Stimulated activated CD4-positive, alpha-beta T cell treated with anti-CD3 and anti-CD28 coated beads, Interleukin-4, amount 100 ng/mL, for 24 hours (primary cell): ENCODE results near the gene YWHAG.
"Not testable (repeated sequence)": the region's sequence is repeated elsewhere in the genome, so short reads cannot be mapped to it uniquely, and the experiment has no call there.

Experiments used
- DNase-seq: peaks from one replicate; pipeline ENCODE4 v3.0.0-alpha.2; 2020

The YWHAG gene

DNA sequence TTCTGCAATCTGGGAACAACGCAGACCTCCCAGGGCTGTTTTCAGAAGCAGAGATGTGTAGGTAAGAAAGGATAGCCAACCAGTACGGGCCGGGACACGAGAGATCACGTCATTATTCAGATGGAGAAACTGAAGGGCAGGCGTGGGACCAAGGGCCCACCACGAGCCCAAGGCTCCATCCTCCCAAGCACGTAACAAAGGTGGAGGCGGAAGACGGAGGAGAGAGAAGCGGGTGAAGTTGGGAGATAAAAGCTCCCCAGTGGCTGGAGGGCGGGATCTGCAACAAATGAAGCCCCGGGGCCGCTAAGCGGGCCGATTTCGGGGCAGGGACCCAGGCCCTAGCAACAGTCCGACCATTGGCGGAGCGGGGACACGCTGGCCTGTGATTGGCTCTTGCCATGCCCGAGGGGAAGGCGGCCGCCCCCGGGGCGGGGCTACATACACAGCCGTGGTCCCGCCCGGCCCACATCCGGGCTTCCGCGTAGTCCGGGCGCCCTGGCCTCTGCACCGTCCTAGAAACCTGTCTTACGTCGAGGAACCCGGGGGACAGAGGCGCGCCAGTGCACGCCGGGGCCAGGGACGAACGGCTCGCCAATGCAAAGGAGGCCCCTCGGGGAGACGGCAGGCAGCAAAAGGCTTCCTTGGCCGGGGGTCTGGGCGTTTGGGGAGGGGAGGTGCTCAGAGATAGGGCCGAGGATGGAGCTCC lies 40.9 kb downstream of the YWHAG start:
- DNase-seq = peak; percentile 95

DNA sequence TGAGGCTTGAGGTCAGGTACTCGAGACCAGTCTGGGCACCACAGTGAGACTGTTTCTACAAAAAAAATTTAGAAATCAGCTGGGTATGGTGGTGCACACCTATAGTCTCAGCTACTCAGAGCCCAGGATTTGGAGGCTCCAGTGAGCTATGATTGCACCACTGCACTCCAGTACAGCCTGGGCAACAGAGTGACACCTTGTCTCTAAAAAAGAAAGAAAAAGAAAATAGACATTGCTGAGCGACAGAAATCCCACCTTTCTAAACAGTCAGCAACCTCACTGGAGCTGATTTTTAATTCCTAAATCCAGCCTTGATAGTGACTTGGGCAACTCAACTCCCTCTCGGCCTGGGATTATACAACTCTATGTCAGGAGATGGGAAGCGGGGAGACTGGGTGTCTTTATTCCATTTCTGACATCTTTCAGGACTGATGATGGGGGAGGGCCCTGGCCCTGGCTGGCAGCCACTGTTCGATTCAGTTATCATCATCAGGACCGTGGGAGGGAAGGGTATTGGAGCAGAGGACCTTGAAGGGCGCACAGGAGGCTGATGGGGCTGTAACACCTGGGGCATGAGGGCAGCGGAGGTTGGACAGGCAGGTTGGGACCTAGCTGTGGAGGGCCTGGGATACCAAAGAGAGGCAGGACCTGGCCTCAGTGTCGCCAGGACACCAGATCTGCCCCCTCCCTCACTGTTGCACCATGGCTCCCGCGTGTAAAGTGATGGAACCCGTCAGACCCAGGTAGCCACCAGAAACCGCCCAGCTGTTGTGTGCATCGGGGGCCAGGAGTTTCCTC lies 41.6 kb downstream of the YWHAG start:
- DNase-seq = no peak

DNA sequence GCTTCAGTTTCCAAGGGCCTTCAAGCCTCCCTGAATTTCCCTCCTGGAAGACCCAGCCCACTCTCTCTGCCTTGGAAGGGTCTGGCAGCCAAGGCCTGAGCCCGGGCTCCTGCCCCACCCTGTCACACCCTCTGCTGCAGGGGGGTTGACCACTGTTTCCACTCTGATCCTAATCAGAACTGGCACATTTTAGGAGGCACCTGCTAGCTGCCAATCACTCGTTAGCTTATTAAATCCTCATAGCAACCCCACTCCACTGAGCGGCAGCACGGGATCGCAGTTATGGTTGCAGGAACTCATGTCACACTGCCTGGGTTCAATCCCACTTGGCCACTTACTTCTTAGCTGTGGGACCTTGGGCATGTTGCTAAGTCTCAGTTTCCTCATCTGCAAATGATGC lies 43.4 kb downstream of the YWHAG start:
- no peak for DNase-seq

DNA sequence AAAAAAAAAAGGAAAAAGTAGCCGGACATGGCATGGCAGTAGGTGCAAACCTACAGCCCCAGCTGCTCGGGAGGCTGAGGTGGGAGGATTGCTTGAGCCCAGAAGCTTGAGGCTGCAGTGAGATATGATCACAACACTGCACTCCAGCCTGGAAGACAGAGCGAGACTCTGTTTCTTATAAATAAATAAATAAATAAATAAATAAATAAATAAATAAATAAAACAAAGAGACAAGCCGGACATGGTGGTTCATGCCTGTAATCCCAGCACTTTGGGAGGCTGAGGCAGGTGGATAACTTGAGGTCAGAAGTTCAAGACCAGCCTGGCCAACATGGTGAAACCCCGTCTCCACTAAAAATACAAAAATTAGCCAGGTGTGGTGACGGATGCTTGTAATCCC lies 44.1 kb downstream of the YWHAG start:
- DNase-seq = not testable (repeated sequence)

DNA sequence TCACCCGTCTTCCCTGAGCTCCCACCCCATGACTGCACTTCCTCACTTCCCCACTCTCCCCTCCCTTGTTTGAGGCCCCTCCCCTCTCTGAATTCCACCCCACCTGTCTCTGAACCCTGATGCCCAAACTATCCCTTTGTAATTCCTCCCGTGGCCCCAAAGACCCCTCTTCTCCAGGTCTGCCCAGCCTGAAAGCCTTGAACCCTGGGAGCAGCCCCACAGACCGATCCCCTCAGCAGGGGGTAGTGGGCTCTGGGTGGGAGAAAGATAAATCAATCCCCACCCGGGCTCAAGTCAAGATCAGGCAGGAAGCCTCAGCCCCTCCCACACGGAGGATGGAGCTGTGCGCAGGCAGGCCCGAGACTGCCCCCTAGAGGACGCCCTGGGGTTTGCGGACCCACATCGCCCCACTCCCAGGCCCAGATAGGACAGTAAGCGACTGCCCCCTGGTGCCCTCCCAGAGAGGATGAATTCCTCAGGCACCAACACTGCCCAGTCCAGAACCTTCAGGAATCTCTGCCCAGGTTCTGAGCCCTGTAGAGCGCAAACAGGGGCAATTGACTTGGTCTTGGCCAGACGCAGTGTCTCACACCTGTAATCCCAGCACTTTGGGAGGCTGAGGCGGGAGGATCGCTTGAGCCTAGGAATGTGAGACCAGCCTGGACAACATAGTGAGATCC lies 44.6 kb downstream of the YWHAG start:
- DNase-seq = peak; percentile 97

DNA sequence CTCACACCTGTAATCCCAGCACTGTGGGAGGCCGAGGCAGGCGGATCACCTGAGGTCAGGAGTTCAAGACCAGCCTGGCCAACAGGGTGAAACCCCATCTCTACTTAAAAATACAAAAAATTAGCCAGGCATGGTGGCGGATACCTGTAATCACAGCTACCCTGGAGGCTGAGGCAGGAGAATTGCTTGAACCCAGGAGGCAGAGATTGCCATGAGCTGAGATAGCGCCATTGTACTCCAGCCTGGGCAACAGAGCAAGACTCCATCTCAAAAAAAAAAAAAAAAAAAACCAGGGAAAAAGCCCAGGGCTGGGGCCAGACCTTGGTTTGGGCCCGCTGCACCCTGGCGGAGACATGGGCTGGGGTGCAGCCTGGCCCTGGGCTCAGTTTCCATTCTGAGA lies 47.0 kb downstream of the YWHAG start:
- not testable (repeated sequence) for DNase-seq

DNA sequence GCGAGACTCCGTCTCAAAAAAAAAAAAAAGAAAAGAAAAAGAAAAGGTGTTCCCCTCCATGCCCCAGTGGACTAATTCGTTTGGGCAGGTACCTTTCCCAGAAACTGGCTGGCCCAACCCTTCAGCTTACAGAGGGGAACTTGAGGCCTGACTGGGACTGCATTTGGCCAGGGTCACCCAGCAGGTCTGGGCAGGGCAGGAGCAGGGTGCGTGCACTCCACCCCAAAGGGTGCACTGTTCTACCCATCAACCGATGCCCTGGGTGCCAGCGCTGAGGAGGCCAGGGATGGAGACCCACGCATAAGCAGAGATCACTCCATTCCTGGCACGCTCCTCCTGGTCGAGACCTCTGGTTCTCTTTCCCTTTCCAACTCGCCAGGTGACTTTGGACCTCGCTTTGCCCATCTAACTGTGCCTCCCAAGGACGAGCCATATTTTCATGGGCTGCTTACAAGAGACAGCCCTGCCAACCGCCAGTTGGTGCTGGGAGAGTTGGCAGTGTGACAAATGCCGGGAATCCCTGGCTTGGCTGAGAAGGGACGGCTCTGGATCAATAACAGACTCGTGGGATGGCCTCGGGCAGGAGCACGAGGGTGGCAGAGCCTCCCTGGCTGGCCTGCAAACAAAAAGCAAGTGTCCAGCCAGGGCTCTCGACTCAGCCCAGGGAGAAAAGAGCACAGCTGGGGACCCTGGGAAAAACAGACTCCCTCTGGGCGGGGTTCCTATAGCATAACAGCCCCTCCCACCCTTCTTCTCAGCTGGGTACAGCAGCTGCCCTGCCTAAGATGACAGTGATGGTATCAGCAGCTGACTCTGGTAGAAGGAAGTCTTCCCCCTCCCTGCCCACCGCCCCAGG lies 48.5 kb downstream of the YWHAG start:
- no peak for DNase-seq

DNA sequence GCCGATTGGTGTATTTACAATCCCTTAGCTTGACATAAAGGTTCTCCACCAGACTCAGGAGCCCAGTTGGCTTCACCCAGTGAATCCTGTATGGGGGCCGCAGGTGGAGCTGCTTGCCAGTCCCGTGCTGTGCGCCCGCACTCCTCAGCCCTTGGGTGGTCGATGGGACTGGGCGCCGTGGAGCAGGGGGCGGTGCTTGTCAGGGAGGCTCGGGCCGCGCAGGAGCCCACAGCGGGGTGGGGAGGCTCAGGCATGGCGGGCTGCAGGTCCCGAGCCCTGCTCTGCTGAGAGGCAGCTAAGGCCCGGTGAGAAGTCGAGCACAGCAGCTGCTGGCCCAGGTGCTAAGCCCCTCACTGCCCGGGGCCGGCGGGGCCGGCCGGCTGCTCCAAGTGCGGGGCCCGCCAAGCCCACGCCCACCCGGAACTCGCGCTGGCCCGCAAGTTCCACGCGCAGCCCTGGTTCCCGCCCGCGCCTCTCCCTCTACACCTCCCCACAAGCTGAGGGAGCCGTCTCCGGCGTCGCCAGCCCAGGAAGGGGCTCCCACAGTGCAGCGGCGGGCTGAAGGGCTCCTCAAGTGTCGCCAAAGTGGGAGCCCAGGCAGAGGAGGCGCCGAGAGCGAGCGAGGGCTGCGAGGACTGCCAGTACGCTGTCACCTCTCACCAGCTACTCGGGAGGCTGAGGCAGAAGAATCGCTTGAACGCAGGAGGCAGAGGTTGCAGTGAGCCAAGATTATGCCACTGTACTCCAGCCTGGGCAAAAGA lies 49.3 kb downstream of the YWHAG start:
- not testable (repeated sequence) for DNase-seq

DNA sequence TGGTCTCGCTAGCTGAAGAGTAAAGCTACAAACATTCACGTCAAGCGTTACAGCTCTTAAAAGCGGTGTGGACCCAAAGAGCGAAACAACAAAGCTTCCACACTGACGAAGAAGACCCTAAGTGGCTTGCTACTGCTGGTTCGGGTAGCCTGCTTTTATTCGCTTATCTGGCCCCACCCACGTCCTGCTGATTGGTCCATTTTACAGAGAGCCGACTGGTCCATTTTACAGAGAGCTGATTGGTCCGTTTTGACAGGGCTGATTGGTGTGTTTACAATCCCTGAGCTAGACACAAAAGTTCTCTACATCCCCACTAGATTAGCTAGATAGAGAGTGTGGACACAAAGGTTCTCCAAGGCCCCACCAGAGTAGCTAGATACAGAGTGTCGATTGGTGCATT lies 49.9 kb downstream of the YWHAG start:
- DNase-seq = not testable (repeated sequence)

DNA sequence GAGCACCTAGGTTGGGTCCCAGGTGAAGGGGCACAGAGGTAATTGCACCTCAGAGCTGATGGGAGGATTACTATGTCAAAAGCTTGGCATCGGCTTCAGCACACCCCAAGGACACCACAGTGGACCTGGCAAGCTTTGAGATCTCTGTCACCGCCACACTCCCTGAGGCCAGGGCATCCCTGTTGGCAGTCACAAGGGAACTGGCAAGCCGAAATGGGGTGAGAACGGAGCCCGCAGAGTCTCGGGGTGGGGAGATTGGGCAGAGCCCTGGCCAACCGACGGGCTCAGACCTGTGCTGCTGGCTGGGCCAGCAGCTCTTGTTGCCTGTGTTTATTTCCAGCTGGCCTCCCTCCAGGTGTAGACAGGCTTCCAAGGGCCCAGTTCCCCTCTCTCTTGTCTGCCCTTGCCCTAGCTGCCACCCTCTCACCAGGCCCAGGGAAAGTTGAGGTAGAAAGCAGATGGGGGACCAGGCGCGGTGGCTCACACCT lies 53.9 kb downstream of the YWHAG start:
- no peak for DNase-seq

DNA sequence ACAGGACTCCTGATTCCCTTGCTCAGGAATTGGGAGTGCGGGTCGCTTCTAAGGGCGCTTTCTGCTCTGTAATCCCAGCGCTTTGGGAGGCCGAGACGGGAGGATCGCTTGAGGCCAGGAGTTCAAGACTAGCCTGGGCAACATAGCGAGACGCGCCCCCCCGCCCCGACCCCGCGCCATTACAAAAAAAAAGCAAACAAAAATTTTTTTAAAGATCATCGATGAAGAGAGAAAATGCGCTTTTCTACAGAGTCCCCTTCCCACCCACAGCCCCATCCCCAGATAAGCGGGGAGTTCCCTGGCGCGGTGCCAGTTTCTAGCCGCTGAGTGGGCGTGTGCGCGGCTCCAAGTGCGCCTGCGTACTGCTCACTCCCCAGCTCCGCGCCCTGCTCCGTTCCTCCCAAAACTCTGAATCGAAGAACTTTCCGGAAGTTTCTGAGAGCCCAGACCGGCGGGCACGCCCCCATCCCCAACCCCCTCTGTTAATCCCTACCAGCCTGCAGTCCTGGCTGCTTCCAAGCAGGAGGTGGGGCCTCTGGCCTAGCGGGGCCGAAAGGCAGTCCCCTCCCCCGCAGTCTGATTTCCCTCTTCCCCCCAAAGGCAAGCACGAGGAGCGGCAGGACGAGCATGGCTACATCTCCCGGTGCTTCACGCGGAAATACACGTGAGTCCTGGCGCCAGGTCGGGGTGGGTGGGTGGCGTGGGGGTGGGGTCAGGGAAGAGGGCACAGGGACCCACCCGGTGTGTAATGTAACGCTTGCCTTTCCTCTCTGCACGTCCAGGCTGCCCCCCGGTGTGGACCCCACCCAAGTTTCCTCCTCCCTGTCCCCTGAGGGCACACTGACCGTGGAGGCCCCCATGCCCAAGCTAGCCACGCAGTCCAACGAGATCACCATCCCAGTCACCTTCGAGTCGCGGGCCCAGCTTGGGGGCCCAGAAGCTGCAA lies 55.3 kb downstream of the YWHAG start:
- DNase-seq = peak; percentile 80

DNA sequence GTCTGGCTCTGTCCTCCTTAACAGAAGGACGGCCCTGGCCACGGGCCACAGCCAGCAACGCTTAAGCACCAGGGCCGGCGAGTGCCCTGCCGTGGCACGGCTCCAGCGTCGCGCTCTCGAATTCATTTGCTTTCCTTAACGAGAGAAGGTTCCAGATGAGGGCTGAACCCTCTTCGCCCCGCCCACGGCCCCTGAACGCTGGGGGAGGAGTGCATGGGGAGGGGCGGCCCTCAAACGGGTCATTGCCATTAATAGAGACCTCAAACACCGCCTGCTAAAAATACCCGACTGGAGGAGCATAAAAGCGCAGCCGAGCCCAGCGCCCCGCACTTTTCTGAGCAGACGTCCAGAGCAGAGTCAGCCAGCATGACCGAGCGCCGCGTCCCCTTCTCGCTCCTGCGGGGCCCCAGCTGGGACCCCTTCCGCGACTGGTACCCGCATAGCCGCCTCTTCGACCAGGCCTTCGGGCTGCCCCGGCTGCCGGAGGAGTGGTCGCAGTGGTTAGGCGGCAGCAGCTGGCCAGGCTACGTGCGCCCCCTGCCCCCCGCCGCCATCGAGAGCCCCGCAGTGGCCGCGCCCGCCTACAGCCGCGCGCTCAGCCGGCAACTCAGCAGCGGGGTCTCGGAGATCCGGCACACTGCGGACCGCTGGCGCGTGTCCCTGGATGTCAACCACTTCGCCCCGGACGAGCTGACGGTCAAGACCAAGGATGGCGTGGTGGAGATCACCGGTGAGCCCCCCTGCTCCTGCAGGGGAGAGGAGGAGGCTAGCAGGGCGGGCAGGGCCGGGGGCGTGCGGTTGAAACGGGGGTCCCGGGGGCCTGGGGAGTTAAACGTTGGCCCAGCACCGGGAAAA lies 56.2 kb downstream of the YWHAG start, which contains the start of gene HSPB1:
HSPB1 (plus strand) TSS at position 327 of the 855 bp plus-strand sequence; CDS start at position 367, 40 bp downstream.
- DNase-seq = peak; percentile 58

DNA sequence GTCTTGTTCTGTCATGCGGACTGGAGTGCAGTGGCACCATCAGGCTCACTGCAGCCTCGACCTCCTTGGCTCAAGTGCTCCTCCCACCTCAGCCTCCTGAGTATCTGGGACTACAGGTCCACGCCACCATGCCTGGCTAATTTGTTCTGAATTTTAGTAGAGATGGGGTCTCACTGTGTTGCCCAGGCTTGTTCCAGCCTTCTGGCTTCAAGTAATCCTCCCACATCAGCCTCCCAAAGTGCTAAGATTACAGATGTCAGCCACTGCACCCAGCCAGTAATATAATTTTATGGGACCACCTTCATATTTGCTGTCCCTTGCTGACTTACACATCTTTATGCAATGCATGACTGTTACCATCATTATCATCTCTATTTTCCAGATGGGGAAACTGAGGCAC lies 57.8 kb downstream of the YWHAG start:
- DNase-seq = no peak

DNA sequence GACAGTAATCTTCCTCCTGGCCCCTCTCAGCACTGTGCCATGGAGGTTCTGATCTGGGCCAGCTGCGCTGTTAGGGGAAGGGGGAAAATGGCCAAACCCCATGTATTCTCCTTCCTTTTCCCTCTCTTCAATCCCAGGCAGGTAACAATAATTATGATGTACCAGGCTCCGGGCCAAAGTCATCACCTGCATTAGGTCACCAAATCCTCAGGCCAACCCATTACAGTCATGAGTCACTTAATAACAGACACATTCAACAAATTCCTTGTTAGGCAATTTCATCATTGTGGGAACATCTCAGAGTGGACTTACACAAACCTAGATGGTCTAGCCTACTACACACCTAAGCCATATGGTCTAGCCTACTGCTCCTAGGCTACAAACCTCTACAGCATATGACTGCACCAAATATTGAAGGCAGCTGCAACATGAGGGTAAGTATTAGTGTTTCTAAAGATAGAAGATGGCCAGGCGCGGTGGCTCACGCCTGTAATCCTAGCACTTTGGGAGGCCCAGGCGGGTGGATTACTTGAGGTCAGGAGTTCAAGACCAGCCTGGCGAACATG lies 58.5 kb downstream of the YWHAG start:
- no peak for DNase-seq

DNA sequence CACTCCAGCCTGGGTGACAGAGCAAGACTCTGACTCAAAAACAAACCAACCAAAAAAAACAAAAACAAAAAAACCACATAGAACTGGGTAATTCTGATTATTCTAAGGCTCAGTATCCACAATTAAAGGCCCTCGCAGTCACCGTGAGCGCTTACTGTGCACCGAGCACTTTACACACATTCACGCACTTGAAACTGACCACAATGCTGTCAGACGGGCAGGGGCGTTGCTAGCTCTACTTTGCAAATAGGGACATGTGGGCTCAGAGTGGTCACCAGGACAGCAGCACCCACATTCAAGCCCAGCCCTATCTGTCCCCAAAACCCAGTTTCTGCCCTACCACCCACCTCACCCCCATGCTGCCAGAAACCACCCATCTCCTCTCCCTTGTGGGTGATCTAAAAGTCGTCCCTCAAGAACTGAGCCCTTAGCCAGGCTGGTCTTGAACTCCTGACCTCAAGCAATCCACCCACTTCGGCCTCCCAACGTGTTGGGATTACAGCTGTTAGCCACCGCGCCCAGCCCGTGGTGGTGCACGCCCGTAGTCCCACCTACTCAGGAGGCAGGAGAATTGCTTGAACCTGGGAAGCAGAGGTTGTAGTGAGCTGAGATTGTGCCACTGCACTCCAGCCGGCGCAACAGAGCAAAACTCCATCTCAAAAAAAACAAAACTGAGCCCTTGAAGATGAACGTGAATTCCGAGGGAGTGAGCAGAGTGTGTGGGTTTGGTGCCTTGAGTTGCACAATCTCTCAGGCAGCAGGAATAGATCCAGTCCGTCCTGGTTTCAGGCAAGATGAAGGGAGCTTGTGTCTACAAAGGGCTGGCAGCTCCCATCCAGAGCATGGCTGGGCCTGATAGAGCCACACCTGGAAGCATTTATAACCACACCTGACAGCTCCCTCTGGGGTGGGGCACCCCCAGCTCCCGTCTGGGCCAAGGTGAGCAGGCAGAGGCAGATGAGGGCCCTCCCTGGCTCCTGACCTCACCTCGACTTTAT lies 61.7 kb downstream of the YWHAG start:
- DNase-seq = no peak

DNA sequence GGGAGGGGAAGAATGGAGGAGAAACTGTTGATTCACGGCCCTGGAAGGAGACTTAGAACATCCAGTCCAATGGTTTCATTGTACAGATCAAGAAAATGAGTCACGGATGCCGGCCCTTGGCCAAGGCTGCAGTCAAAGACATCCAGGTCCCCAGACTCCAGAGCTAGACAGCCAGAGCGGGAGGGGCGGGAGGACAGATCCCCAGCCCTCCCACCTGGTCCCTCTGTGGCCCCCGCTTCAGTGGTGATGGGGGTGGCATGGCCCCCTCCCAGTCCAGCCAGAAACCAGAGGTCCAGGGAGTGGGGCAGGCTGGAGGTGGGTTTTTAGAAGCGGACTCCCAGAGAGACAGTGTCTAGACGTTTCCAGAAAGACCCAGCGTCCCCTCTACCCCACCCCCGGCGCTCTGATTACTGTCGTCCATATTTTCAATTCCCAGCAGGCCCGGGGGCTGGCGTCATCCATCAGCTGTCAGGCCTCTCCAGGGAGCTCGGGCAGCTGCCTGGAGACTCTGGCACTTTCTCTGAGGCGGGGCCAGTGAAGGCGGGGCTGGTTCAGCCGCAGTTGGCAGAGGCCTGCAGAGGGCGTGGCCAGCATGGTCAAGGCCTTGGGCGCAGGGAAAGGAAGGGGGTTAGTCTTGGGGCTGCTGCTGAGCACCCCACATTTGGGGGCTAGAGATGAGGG lies 64.3 kb downstream of the YWHAG start:
- DNase-seq = no peak

DNA sequence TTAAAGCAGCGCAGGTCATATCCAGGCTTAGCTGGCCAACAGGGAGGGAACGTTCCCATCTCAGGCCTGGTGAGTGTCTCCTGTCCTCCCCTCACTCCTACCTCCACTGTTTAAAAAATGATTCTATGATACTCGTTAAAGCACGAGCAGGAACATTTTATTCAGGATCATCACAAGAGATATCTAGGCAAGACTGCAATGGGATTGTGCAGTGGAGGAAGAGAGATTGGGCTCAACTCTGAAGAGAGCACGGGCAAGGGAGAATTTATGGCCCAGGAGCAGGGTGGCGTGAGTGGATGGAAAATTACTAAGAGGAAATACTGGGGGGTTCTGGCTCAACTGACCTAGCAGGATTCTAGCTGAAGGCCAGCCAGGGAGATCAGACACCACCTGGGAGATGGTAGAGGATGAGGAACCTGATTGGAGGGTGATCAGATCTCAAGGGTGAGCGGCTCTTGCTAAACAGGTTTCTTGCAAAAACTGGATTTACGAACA lies 65.3 kb downstream of the YWHAG start:
- no peak for DNase-seq
